B cell (primary cell): Measurements from ENCODE around the gene SLFN11.

Experiments used
- EZH2 ChIP-seq: IDR thresholded peaks from 2 replicates; pipeline ENCODE4 v1.6.1; 2012; ENCODE audit warnings: borderline replicate concordance, low read depth, mild to moderate bottlenecking, moderate library complexity, low read length; ENCODE audit not compliant: insufficient read depth, poor library complexity, severe bottlenecking
- TF ChIP-seq, protein P1 (sequence below): fragments of 200-600 bp; IDR thresholded peaks from one replicate; pipeline ENCODE4 v1.8.0; 2022; ENCODE audit warnings: antibody characterized with exemption, mild to moderate bottlenecking

DNA sequence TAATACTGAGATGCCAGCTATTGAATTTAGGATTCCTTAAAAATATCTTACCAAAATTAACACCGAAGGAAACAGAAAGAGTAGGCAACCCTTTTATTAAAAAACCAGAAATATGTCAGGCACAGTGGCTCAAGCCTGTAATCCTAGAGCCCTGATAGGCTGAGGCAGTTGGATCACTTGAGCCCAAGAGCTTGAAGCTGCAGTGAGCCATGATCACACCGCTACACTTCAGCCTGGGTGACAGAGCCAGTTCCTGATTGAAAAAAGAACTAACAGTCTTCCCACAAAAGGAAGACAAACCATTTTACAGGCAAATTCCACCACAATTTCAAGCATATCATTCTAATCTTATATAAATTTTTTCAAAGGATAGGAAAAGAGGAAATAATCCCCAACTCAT, 43.2 kb upstream of the SLFN11 start:
- TF ChIP-seq, protein P1, sequence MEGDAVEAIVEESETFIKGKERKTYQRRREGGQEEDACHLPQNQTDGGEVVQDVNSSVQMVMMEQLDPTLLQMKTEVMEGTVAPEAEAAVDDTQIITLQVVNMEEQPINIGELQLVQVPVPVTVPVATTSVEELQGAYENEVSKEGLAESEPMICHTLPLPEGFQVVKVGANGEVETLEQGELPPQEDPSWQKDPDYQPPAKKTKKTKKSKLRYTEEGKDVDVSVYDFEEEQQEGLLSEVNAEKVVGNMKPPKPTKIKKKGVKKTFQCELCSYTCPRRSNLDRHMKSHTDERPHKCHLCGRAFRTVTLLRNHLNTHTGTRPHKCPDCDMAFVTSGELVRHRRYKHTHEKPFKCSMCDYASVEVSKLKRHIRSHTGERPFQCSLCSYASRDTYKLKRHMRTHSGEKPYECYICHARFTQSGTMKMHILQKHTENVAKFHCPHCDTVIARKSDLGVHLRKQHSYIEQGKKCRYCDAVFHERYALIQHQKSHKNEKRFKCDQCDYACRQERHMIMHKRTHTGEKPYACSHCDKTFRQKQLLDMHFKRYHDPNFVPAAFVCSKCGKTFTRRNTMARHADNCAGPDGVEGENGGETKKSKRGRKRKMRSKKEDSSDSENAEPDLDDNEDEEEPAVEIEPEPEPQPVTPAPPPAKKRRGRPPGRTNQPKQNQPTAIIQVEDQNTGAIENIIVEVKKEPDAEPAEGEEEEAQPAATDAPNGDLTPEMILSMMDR = no peak
- TF ChIP-seq EZH2 = no peak
